ENCODE results near the gene ABCC8.

GRCh38 chr11:17519061-17519885 is 42.6 kb upstream of the ABCC8 start:
- TF ChIP-seq, protein P1, sequence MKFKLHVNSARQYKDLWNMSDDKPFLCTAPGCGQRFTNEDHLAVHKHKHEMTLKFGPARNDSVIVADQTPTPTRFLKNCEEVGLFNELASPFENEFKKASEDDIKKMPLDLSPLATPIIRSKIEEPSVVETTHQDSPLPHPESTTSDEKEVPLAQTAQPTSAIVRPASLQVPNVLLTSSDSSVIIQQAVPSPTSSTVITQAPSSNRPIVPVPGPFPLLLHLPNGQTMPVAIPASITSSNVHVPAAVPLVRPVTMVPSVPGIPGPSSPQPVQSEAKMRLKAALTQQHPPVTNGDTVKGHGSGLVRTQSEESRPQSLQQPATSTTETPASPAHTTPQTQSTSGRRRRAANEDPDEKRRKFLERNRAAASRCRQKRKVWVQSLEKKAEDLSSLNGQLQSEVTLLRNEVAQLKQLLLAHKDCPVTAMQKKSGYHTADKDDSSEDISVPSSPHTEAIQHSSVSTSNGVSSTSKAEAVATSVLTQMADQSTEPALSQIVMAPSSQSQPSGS (tag by site-specific recombination; IDR thresholded peaks at IDR 0.05; ENCODE audit: low read depth), result no peak
- no peak for TF ChIP-seq SALL2 (tag by site-specific recombination; IDR thresholded peaks at IDR 0.05; ENCODE audit: borderline replicate concordance)
